HG03060 (cell line): Measurements from ENCODE around the gene MRPL36.
A peak's percentile ranks its signal among the peaks of the same experiment; 100 is the strongest.

Source experiments
- ATAC-seq: cut with Tn5 transposase; IDR thresholded peaks from one replicate; pipeline ENCODE4 v1.9.1; 2021; ENCODE audit warnings: low read depth, moderate number of reproducible peaks; ENCODE audit not compliant: unreplicated experiment

MRPL36 gene

DNA sequence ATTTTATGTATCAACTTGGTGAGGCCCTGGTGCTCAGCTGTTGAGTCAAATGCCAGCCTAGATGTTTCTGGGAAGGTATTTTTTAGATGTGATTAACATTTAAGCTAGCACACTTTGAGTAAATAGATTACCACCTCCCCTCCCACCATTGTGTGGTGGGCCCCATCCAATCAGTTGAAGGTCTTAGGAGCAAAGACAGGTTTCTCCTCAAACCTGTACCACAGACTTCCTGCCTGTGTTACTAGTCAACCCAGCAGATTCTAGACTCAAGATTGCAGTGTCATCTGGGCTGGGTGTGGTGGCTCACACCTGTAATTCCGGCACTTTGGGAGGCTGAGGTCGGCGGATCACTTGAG lies 33.8 kb downstream of the MRPL36 start:
- no peak for ATAC-seq

DNA sequence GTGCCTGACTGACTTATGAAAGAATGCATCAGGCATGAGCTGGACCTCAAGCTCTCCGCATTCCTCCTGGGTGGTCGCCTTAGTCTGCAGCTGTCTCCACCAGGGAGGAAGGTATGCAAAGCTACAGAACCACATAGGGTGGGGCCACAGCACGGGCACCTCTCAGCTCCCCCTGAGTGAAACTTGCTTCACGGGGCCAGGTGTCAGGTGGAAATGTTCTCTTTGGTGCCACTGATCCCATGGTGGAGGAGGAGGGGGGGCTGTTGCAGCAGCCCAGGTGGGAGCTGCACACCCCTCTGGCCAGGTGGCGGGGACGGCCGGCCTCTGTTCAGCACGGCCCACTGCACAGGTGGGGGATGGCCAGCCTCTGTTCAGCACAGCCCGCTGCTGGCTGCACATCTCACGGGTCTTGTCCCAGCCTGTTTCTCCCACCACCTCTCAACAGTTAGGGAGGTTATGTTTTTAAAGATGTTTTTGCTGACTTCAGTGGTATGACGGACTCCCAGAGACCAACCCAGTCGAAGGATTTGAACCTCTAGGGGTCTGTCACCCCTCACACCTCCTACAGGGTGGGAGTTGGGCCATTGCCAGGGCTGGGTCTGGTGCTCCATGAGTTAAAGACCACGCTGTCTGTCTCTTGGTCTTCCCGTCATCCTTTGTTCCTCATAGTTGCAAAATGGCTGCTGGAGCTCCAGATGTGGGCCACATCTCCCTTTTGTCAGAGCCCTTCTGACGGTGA lies 34.3 kb downstream of the MRPL36 start:
- no peak for ATAC-seq

DNA sequence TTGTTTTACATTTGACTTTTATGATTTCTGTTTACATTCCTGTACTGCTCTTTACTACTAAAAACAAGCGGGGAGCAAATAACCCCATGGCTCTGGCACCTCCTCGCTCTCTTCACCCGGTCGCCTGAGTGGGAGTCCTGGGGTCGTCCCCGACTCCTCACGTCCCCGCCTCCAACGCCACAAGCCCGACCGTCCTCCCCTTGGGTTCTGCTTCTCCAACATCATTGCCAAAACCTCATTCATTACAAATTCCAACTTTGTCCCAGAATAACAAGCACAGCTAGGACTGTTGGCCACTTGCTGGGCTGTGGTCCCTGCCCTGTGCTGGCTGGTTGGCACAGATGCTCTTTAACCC lies 35.1 kb downstream of the MRPL36 start:
- no peak for ATAC-seq

DNA sequence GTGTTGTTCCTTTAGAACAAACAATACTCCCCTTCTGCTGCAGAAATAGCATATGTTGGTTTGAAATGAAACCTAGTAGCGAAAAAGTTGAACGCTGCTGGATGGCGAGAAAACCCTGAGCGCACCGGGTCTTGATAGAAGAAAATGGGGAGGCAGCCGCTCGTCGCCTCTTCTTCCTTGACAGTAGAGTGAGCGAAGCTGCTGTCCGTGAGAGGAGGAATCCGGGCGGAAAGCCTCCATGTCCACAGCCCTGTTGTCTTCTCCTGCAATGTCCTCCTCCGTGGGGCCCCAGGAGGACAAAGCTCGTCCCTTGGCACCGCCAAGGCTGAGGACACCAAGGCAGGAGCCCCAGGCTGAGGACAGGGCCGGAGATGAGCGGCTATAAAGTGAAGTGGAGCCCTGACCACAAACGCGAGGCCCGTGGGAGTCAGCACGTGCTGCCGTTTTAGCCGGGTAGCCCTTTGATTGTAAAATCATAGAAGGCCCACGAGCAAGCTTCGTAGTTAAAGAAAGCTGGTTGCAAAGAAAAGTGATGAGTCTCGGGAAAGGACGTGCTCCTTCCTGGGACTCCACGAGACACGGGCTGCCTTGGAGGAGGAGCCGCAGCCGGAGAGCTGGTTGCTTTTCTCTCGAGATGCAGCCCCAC lies 35.6 kb downstream of the MRPL36 start:
- no peak for ATAC-seq

DNA sequence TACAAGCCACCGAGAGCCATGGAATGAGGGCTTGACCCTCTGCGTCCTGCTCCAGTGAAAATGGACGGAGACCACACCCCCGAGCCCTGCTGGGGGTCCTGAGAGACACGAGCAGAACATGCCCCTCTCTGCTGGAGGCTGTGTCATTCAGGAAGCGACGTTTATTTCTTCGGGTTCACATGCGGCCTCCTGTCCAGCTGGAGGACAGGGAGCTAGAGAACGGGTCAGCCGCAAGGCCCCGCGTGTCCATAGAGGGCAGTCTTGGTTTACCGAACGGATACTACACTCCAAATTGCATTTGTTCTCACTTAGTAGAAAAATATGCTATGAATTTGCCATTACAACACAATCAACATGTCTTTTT lies 36.1 kb downstream of the MRPL36 start:
- peak; percentile 50 for ATAC-seq

DNA sequence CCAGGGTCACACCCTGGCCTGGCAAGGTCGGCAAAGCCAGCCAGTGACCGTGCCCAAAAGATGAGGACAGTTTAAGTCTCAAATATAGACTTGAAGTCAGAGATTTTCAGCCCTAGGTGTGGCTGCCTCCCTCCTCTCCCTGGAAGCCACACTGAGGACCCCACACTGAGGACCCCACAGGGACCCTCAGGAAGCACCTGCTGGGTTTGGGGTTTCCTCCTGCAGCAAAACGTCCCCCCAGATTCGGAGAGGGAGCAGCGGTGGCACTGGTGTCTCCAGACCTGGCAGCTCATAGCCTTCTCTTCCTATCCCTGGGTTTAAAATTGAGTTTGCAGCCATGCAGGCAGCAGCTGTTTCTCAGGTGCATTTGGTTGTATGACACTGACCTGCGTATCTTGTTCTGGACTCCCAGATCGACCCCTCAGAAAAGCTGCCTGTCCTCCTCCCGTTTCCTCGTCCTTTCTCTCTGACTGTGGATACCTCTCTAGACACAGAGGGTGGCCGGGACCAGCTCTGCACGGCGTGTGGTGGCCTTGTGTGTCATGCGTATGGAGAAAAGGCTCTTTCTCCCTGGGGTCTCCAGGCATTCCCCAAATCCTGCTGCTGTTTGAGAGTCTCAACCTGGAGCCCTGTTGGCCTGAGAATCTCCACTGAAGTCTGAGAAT lies 36.6 kb downstream of the MRPL36 start:
- no peak for ATAC-seq

DNA sequence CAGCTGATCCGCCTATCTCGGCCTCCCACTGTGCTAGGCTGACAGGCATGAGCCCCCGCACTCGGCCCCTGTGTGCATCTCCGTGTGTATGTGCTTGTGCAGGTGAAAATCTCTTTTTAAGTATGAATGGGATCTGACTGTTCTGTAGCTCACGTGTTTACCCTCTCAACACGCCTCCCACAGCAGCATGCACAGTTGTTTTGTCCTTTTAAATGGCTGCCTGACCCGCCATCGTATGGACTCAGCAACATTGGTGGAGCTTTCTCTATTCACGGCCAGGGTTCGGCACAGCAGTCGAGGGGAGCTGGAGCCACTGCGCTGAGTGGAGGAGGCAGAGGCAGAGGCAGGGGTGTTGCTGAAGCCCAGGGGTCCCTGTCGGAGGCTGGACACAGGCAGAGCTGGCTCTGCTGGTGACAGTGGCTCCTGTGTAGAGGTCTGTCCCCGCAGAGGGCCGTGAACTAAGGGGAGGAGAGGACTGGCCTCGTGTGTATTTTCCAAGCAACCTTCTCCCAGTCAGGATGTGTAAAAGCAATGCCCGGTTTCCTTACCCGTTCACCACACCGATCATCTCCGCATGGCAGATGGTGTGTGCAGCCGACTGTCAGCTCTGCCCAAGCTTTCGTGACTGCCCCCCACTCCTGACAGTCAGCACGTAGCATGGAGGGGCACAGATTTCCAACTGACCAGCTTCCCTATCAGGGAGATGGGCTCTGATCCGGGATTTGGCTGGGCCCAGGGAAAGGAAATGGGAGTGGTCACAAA lies 37.3 kb downstream of the MRPL36 start:
- ATAC-seq: no peak

DNA sequence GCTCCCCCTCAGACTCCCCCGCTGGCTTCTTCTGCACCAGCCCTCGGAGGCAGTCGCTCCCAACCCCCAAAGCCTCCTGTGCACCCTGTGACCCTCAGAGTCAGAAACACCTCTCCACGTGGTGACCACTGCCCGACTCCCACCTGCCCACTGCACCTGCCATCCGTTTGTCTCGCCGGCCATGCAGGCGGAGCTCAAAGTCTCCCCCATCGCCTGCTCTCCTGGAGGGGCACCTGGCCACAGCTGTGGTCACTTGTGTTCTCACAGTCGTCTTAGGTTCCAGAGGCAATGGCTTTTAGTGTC lies 38.2 kb downstream of the MRPL36 start:
- ATAC-seq: no peak

DNA sequence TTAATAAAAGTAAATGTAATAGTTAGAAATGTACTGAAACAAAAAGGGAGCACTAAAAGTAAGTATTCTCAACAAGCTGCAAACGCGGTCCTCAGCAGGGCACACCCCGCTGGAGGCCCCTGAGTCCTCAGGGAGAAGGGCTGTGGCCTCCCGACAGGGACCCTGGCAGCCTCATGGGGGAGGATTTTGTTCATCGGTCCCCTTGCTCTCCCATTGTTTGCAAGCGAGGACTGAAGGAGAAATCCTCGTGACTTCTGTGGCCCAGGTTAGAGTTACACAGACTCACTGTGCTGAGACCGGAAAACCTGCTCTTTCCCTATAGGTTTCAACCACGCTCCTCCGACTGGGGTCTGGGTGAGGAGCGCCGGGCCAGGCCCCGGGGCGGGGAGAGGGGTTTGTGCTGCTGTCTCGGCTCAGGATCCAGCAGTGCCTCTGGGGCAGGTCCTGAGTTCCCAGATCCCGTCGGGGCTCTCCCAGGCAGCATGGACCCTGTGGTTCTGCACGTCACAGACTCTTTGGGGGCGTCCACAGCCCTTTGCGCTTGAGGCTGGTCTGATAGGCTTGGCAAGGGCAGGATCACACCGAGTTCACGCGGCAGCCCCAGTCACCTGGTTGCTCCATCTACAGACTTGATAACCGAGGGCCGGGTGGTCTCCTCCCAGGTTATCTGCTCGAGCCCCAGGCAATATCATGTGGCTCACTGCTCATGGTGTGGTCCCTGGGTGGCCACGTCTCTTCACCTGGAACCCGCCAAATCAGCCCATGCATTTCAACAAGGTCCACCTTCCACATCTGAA lies 38.8 kb downstream of the MRPL36 start:
- no peak for ATAC-seq

DNA sequence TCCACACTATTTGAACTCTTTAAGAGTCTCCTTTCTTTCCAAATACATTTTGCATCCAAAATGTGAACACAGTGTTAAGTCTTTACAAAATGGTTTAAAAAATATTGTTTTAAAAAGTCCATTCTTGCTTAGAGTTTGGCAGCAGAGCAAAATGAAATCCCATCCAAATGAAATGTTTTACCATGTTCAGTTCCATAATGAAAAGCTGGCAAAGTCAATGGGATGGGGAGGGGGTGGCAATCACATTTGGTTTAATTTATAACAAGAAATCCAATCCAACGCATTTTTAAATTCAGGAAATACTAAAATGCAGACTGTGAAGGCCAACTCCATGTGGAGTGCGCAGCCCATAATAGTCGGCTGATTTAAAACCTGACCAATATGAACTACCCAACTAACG lies 39.4 kb downstream of the MRPL36 start:
- no peak for ATAC-seq

DNA sequence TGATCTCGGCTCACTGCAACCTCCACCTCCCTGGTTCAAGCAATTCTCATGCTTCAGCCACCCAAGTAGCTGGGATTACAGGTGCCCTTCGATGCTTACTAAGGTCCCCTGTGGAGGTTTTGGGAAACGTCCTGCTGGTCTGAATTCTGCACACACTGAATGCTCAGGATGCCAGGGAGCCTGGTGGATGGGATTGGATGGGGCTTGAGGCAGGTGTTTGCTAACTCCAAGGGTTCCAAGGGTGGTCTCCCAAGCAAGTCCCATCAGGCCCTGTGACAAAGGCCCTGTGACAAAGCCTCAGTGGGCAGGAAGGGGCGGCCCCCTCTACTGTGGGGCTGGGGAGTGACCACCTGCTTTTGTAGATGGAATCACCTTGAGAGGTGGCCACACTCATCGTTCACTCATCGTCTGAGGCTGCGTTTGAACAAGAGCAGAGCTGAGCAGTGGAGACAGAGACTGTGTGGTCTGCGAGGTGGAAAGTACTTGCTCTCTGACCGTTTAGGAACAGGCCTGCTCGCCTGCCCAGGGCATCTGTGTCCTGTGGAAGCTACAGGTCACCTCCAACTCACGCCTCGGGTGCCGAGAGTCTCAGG lies 40.2 kb downstream of the MRPL36 start:
- no peak for ATAC-seq

DNA sequence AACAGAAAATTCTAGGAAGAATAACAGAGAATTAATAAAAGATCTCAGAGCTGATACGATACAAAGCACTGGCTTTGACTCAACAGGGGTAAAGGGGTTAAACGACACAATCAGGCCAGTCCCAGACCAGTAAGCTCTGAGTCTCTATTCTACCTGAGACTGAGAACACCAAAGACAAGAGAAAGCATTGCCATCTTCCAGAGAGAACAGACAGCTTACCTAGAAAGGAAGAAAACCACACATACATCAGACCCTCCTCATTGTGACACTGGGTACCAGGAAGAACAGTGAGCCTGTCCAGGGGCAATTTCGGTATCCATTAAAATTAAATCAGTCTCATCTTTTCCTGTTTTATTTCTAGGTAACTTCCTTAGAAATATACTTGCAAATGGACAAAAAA lies 41.1 kb downstream of the MRPL36 start:
- no peak for ATAC-seq

DNA sequence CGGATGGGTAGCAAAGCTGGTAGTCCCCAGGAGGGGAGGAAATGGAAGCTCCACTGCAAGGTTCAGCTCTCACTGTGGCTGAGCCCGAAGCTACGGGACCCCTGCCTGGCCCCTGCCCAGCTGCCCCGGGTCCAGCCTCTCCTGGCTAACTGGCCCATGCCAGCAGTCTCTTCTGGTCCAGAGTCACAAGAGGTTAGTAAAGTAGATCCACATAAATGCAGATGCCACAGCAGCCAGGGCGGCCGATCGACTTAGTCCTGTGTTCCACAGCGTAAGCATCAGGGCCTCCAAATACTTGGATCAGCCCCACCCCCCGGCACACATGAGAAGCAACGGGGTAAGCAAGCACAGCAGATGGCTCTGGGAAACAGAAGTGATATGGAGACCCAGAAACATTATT lies 42.1 kb downstream of the MRPL36 start:
- ATAC-seq: no peak

DNA sequence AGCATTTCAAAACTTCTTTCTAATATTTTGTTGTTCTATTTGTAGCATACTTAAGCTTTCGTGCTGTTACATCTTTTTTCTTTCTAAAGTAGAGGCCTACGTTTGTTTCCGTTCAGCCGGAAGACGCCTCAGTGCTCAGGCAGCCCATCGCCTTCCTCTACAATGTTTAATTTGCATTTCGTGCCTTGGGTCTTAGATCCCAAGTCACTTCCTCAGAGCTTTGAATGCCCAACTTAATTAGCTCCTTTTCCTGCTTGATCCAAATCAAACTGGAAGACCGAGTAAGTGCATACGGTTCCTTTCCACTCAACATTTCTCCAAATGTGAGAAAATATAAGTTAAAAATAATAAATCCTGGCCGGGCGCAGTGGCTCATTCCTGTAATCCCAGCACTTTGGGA lies 43.2 kb downstream of the MRPL36 start:
- ATAC-seq: no peak

DNA sequence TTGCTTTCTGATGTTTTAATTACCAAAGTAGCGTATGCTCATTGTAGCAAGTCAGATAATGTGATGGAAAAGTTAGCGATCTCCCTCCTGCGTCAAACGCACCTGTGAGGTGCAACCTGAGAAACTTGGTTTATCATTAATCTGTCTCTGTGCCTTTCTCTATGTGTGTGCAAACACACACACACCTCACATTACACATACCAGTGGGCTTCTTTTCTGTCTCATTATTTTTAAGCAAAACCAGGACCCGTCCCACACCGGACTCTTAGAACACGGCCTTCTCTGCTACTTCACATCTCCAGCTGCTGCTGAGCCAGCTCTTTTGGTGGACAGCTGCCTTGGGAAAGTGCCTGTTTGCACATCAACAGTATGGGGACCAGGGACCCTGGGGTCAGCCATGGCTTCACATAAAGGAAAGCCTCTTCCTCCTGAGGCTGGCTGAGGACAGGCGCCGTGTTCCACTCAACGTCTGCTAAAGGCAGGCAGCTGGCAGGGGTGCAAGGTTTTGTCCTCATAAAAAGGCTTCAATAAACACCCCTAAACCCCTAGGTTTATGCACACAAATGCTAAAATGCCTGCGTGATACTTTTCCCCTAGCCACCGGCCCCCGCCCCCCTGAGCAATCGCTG lies 44.2 kb downstream of the MRPL36 start:
- no peak for ATAC-seq

DNA sequence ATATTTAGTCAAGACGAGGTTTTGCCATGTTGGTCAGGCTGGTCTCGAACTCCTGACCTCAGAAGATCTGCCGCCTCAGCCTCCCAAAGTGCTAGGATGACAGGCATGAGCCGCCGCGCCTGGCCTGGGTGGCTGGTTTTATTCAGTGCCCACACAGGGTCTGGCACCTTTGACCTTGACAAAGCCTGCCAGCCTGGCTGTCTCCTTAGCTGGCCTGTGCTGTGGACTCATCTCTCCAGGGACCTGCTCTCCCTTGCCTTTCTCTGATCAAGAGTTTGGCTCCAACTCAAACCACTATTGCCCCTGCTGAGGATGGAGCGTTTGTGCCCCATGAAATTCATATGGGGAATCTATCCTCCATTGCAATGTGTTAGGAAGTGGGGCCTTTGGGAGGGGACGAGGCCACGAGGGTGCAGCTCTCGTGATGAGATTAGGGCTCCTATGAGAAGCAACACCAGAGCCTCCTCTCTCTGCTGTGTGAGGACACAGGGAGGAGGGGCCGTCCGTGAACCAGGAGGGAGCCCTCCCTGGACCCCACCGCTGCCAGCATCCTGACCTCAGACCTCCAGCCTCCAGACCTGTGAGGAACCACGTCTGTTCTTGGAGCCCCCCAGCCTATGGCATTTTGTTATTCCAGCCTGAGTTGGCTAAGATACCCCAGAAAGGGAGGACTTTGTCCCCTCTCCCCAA lies 45.0 kb downstream of the MRPL36 start:
- no peak for ATAC-seq

DNA sequence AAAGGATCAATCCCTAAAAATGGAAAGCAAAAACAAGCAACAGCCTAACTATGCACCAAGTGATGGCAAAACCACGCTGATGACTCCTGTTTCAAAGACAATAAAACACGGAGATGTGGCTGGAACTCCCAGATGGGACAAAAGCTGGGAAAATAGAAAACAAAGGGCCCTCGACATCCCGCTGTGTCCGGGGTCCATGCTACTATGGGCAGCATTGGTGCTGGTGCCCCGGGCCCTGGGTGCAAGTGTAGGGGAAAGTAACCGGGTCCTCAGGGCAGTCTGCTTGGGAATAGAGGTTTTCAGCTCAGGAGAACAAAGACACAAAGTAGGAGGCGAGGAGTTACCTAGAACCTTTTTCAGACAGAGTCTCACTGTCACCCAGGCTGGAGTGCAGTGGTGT lies 46.1 kb downstream of the MRPL36 start:
- no peak for ATAC-seq

DNA sequence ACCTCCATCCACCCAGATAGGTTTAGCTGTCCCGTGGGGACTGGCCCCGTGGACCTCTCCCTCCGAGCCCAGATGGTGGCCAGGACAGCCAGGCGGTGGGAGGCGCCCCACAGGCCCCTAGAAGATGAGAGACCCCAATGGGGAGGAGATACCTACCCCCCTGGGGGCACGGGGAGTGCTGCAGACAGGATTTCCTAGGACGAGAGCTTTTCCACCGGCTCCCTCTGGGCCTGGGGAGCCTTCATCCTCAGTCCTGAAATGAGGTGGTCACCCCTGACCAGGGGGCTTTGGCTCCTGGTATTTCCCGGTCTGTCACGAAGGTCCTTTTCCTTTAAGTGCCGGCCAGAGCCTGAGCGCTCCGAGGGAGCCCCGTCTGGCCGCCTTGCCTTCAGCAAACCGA lies 46.8 kb downstream of the MRPL36 start:
- ATAC-seq: no peak
